ENCODE data around the gene HS6ST1.

- TF ChIP-seq ARNTL (CRISPR knock-in tag; IDR thresholded peaks at IDR 0.05; ENCODE audit: borderline replicate concordance, low read depth) (no peak), ZNF565 (CRISPR knock-in tag; conservative IDR thresholded peaks at IDR 0.05; ENCODE audit: low read depth) (no peak), CSDC2 (CRISPR knock-in tag; IDR thresholded peaks at IDR 0.05) (no peak), TSHZ2 (CRISPR knock-in tag; IDR thresholded peaks at IDR 0.05) (no peak), RARB (CRISPR knock-in tag; IDR thresholded peaks at IDR 0.05) (no peak), TCF4 (CRISPR knock-in tag; IDR thresholded peaks at IDR 0.05; ENCODE audit: borderline replicate concordance) (no peak), ZFP30 (CRISPR knock-in tag; IDR thresholded peaks at IDR 0.05) (no peak), ZFP3 (CRISPR knock-in tag; IDR thresholded peaks at IDR 0.05) (no peak), ZNF70 (CRISPR knock-in tag; IDR thresholded peaks at IDR 0.05) (no peak)
- TF ChIP-seq, protein P1, sequence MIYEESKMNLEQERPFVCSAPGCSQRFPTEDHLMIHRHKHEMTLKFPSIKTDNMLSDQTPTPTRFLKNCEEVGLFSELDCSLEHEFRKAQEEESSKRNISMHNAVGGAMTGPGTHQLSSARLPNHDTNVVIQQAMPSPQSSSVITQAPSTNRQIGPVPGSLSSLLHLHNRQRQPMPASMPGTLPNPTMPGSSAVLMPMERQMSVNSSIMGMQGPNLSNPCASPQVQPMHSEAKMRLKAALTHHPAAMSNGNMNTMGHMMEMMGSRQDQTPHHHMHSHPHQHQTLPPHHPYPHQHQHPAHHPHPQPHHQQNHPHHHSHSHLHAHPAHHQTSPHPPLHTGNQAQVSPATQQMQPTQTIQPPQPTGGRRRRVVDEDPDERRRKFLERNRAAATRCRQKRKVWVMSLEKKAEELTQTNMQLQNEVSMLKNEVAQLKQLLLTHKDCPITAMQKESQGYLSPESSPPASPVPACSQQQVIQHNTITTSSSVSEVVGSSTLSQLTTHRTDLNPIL (CRISPR knock-in tag; IDR thresholded peaks at IDR 0.05; ENCODE audit: low read depth), result no peak
- TF ChIP-seq, protein P2, sequence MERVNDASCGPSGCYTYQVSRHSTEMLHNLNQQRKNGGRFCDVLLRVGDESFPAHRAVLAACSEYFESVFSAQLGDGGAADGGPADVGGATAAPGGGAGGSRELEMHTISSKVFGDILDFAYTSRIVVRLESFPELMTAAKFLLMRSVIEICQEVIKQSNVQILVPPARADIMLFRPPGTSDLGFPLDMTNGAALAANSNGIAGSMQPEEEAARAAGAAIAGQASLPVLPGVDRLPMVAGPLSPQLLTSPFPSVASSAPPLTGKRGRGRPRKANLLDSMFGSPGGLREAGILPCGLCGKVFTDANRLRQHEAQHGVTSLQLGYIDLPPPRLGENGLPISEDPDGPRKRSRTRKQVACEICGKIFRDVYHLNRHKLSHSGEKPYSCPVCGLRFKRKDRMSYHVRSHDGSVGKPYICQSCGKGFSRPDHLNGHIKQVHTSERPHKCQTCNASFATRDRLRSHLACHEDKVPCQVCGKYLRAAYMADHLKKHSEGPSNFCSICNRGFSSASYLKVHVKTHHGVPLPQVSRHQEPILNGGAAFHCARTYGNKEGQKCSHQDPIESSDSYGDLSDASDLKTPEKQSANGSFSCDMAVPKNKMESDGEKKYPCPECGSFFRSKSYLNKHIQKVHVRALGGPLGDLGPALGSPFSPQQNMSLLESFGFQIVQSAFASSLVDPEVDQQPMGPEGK (CRISPR knock-in tag; IDR thresholded peaks at IDR 0.05; ENCODE audit: borderline replicate concordance), result no peak
- TF ChIP-seq, protein P3, sequence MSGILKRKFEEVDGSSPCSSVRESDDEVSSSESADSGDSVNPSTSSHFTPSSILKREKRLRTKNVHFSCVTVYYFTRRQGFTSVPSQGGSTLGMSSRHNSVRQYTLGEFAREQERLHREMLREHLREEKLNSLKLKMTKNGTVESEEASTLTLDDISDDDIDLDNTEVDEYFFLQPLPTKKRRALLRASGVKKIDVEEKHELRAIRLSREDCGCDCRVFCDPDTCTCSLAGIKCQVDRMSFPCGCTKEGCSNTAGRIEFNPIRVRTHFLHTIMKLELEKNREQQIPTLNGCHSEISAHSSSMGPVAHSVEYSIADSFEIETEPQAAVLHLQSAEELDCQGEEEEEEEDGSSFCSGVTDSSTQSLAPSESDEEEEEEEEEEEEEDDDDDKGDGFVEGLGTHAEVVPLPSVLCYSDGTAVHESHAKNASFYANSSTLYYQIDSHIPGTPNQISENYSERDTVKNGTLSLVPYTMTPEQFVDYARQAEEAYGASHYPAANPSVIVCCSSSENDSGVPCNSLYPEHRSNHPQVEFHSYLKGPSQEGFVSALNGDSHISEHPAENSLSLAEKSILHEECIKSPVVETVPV (CRISPR knock-in tag; IDR thresholded peaks at IDR 0.05), result no peak
- TF ChIP-seq, protein P4, sequence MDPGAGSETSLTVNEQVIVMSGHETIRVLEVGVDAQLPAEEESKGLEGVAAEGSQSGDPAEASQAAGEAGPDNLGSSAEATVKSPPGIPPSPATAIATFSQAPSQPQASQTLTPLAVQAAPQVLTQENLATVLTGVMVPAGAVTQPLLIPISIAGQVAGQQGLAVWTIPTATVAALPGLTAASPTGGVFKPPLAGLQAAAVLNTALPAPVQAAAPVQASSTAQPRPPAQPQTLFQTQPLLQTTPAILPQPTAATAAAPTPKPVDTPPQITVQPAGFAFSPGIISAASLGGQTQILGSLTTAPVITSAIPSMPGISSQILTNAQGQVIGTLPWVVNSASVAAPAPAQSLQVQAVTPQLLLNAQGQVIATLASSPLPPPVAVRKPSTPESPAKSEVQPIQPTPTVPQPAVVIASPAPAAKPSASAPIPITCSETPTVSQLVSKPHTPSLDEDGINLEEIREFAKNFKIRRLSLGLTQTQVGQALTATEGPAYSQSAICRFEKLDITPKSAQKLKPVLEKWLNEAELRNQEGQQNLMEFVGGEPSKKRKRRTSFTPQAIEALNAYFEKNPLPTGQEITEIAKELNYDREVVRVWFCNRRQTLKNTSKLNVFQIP (CRISPR knock-in tag; IDR thresholded peaks at IDR 0.05; ENCODE audit: borderline replicate concordance, low read depth), result no peak
Observed at GRCh38 chr2:128367601-128368359, 49.1 kb upstream of the HS6ST1 start.
